HepG2 (cell line): ENCODE measurements around the gene MITF. TPM values are rescaled to one million over a fixed set of nuclear protein-coding genes. Genes with fewer than 3 reads are reported as not detected.

ENCODE experiments used
- ATAC-seq: fragments of 200-7000 bp; cut with Tn5 transposase; 3 replicates; pipeline ENCODE4 v1.9.1; 2020; ENCODE audit warnings: mild to moderate bottlenecking, moderate library complexity
- BruUV-seq: library from RNA; stranded (reverse); fragments of 400-500 nt; replicated peaks from 2 replicates; lab custom pipeline; 2021; lab: Mats Ljungman, UMichigan
- CTCF ChIA-PET: fragments of 300-600 bp; formaldehyde crosslinking; extraction: SDS; loops from one replicate; lab custom pipeline; 2021; ENCODE audit warnings: low total read pairs, inconsistent platforms, low intra/inter-chr PET ratio; lab: Yijun Ruan, JAX
- POLR2A ChIA-PET: fragments of 350-600 bp; sonication (Branson Sonifier 250); formaldehyde crosslinking; loops from one replicate; lab custom pipeline; 2020; ENCODE audit warnings: antibody characterized with exemption, inconsistent platforms; lab: Yijun Ruan, JAX
- DNase-seq: peaks from one replicate; pipeline ENCODE4 v3.0.0-alpha.2; 2015; ENCODE audit warnings: low spot score
- FAIRE-seq: peaks from 3 replicates; lab custom pipeline; 2011; peaks lifted over from hg19 to GRCh38; lab: Jason Lieb, UNC
- H2AFZ ChIP-seq: one replicate; pipeline ENCODE4 v1.6.1; 2011; ENCODE audit warnings: low read length, inconsistent platforms
- H3K27ac ChIP-seq: fragments of 300-600 bp; 3 replicates; pipeline ENCODE4 v1.8.0; 2011; ENCODE audit warnings: mixed run types, mild to moderate bottlenecking, mixed read lengths, low read length, inconsistent platforms; ENCODE audit not compliant: insufficient read depth; ENCODE audit errors: extremely low read length
- H3K27me3 ChIP-seq, 2 experiments: fragments of 200-600 bp in 1 of 2; 2 replicates in 1 of 2; 3 replicates in 1 of 2; pipeline versions ENCODE4 v1.6.0 to v1.8.0; 2011; ENCODE audit warnings: low read length in 2 of 2, mild to moderate bottlenecking in 2 of 2, moderate library complexity in 2 of 2, inconsistent platforms in 1 of 2; ENCODE audit not compliant: insufficient read depth in 2 of 2, control insufficient read depth in 1 of 2
- H3K36me3 ChIP-seq, 2 experiments: fragments of 200-600 bp in 1 of 2; replicated peaks in 1 of 2; 2 replicates in 1 of 2; 3 replicates in 1 of 2; pipeline versions ENCODE4 v1.5.1 to v1.8.0; 2011; ENCODE audit warnings: low read length in 2 of 2, inconsistent platforms in 1 of 2; ENCODE audit not compliant: insufficient read depth in 2 of 2, control insufficient read depth in 1 of 2
- H3K4me1 ChIP-seq: 2 replicates; pipeline ENCODE4 v1.5.1; 2012; ENCODE audit warnings: low read length, inconsistent platforms; ENCODE audit not compliant: insufficient read depth
- H3K4me2 ChIP-seq: 2 replicates; pipeline ENCODE4 v1.6.0; 2011; ENCODE audit warnings: low read depth, low read length, inconsistent platforms
- H3K4me3 ChIP-seq, 3 experiments: fragments of 200-600 bp in 1 of 3; sonication (generic), shearing (Covaris generic) in 1 of 3; replicated peaks in 1 of 3; 2 replicates each; pipeline ENCODE4 v1.5.1; 2011 to 2016; ENCODE audit warnings: low read length in 3 of 3, inconsistent platforms in 2 of 3, low read depth in 2 of 3, mild to moderate bottlenecking in 2 of 3, control low read depth in 1 of 3, mixed read lengths in 1 of 3; ENCODE audit not compliant: insufficient read depth in 1 of 3
- H3K79me2 ChIP-seq: one replicate; pipeline ENCODE4 v1.6.1; 2011; ENCODE audit warnings: low read length, inconsistent platforms; ENCODE audit not compliant: insufficient read depth
- H3K9ac ChIP-seq: 2 replicates; pipeline ENCODE4 v1.6.0; 2011; ENCODE audit warnings: mild to moderate bottlenecking, low read depth, low read length, inconsistent platforms; ENCODE audit not compliant: insufficient read depth
- H3K9me3 ChIP-seq: 2 replicates; pipeline ENCODE4 v1.5.1; 2012; ENCODE audit warnings: mild to moderate bottlenecking, low read length
- H4K20me1 ChIP-seq: 2 replicates; pipeline ENCODE4 v1.6.0; 2011; ENCODE audit warnings: inconsistent platforms, mild to moderate bottlenecking, low read length, moderate library complexity; ENCODE audit not compliant: insufficient read depth
- DR1 ChIP-seq: sonication (generic); formaldehyde crosslinking; IDR thresholded peaks from 2 replicates; pipeline ENCODE4 v1.8.0; 2021; ENCODE audit warnings: mild to moderate bottlenecking, missing genetic modification reagents, inconsistent platforms
- E2F5 ChIP-seq: sonication (generic); formaldehyde crosslinking; conservative IDR thresholded peaks from 2 replicates; pipeline ENCODE4 v1.4.0; 2020; ENCODE audit warnings: missing genetic modification reagents
- FOXA1 ChIP-seq, 2 experiments: fragments of 450-650 bp in 1 of 2; sonication (generic) in 1 of 2; formaldehyde crosslinking in 1 of 2; IDR thresholded peaks; 2 replicates each; pipeline versions ENCODE4 v1.4.0 to v1.6.1; 2016 to 2020; ENCODE audit warnings: missing genetic modification reagents in 1 of 2
- PBX2 ChIP-seq: IDR thresholded peaks from 2 replicates; pipeline ENCODE4 v1.6.1; 2016; ENCODE audit warnings: control low read depth
- POGZ ChIP-seq: sonication (generic); formaldehyde crosslinking; IDR thresholded peaks from 2 replicates; pipeline ENCODE4 v1.4.0; 2020; ENCODE audit warnings: mild to moderate bottlenecking, missing genetic modification reagents
- POLR2AphosphoS2 ChIP-seq: IDR thresholded peaks from 2 replicates; pipeline ENCODE4 v1.6.1; 2011; ENCODE audit warnings: low read depth, low read length, improper control_type of control experiment
- THYN1 ChIP-seq: sonication (generic); formaldehyde crosslinking; IDR thresholded peaks from 2 replicates; pipeline ENCODE4 v1.8.1; 2023; ENCODE audit warnings: low read depth, mild to moderate bottlenecking, moderate library complexity, missing genetic modification reagents, borderline replicate concordance
- ZBTB42 ChIP-seq: sonication (generic); formaldehyde crosslinking; IDR thresholded peaks from 2 replicates; pipeline ENCODE4 v1.5.0; 2020; ENCODE audit warnings: mild to moderate bottlenecking, missing genetic modification reagents
- ZBTB7A ChIP-seq: sonication (generic); formaldehyde crosslinking; IDR thresholded peaks from 2 replicates; pipeline ENCODE4 v1.8.0; 2022; ENCODE audit warnings: mild to moderate bottlenecking, missing genetic modification reagents
- ZBTB8A ChIP-seq: sonication (generic); formaldehyde crosslinking; IDR thresholded peaks from 2 replicates; pipeline ENCODE4 v1.4.0; 2020; ENCODE audit warnings: mild to moderate bottlenecking, low read depth, missing genetic modification reagents, borderline replicate concordance
- ZFAT ChIP-seq: sonication (generic); formaldehyde crosslinking; conservative IDR thresholded peaks from 2 replicates; pipeline ENCODE4 v1.8.1; 2023; ENCODE audit warnings: missing genetic modification reagents, inconsistent platforms
- ZFP37 ChIP-seq: sonication (generic); formaldehyde crosslinking; IDR thresholded peaks from 2 replicates; pipeline ENCODE4 v1.4.0; 2020; ENCODE audit warnings: missing genetic modification reagents, borderline replicate concordance
- ZFY ChIP-seq: sonication (generic); formaldehyde crosslinking; IDR thresholded peaks from 2 replicates; pipeline ENCODE4 v1.4.0; 2020; ENCODE audit warnings: missing genetic modification reagents
- ZHX1 ChIP-seq: sonication (generic); formaldehyde crosslinking; IDR thresholded peaks from 2 replicates; pipeline ENCODE4 v1.8.1; 2022; ENCODE audit warnings: low read depth, mild to moderate bottlenecking, missing genetic modification reagents
- ZNF512B ChIP-seq: sonication (generic); formaldehyde crosslinking; IDR thresholded peaks from 2 replicates; pipeline ENCODE4 v1.5.1; 2020; ENCODE audit warnings: missing genetic modification reagents, mild to moderate bottlenecking, borderline replicate concordance
- ZNF543 ChIP-seq: sonication (generic); formaldehyde crosslinking; IDR thresholded peaks from 2 replicates; pipeline ENCODE4 v1.4.0; 2020; ENCODE audit warnings: mild to moderate bottlenecking, missing genetic modification reagents
- ZNF564 ChIP-seq: sonication (generic); formaldehyde crosslinking; IDR thresholded peaks from 2 replicates; pipeline ENCODE4 v1.8.1; 2023; ENCODE audit warnings: mild to moderate bottlenecking, missing genetic modification reagents
- ZNF576 ChIP-seq: sonication (generic); formaldehyde crosslinking; IDR thresholded peaks from 2 replicates; pipeline ENCODE4 v1.4.0; 2020; ENCODE audit warnings: mild to moderate bottlenecking, missing genetic modification reagents
- WGBS: methylation state at CpG from one replicate; pipeline ENCODE4 v1.1.6; 2017; ENCODE audit warnings: low lambda C conversion rate; 5-methylcytosine and 5-hydroxymethylcytosine counted together
- in situ Hi-C: cut with HindIII; loops from 2 replicates; pipeline ENCODE4 v1.10.0; 2017; ENCODE audit warnings: low pct_unique_long_range_greater_than_20kb; ENCODE audit not compliant: extremely low pct_ligation_motif_present
- intact Hi-C: fragments of 100-400 bp; cut with micrococcal nuclease; formaldehyde crosslinking; loops from one replicate; pipeline ENCODE4 v1.10.0; 2022; ENCODE audit not compliant: unreplicated experiment
- polyA plus RNA-seq, 8 experiments: library from polyadenylated mRNA; depleted of rRNA in 3 of 8; stranded (reverse) in 7 of 8; unstranded in 1 of 8; fragments of >200 nt; fragmentation: Illumina TruSeq in 4 of 8; extraction: Trizol in 4 of 8; gene quantifications; 2 replicates each; pipeline versions ENCODE4 v1.2.1 to v1.2.3, GENCODE V29; 2011 to 2016; ENCODE audit warnings: low read depth in 4 of 8, missing spikeins in 1 of 8, mixed read lengths in 1 of 8; ENCODE audit not compliant: insufficient read depth in 1 of 8
- total RNA-seq, 5 experiments: library from RNA; depleted of rRNA; stranded (reverse); fragments of >200 nt; fragmentation: Illumina TruSeq; extraction: Trizol; gene quantifications; 2 replicates each; pipeline ENCODE4 v1.2.3, GENCODE V29; 2016; ENCODE audit warnings: low read depth in 1 of 5

The MITF gene
- total and polyA plus RNA-seq, 2 of the 13 experiments (the other 11 are each of a cell fraction or from before 2014, with no cell fraction given), result 0.12 to 0.38 TPM

GRCh38 chr3:69831737-69832136 is 92.5 kb downstream of the MITF start:
- no peak overlapping the region for H3K4me2 ChIP-seq
- ATAC-seq, result no peak
- H3K9me3 ChIP-seq, result no peaks in the 10 kb centered on the region; the same call in 1 of the 2 replicates
- no peaks in the 10 kb centered on the region for H3K27me3 ChIP-seq
- FAIRE-seq, result no peak
- no peak overlapping the region for H2AFZ ChIP-seq
- intact Hi-C loops, result no loop called here
- no peak overlapping the region for H3K27ac ChIP-seq
- in situ Hi-C loops, result no loop called here
- no peaks in the 10 kb centered on the region for H3K4me1 ChIP-seq
- no peak for DNase-seq
- H3K9ac ChIP-seq, result no peak overlapping the region
- BruUV-seq, result no TSS peak
- POLR2A ChIA-PET, result no interaction called here
- no peaks in the 10 kb centered on the region for H3K36me3 ChIP-seq
- 0% methylated on average over 1 of the region's 5 CpGs for WGBS
- CTCF ChIA-PET, result no interaction called here
- no peak overlapping the region for H3K4me3 ChIP-seq
- no peaks in the 10 kb centered on the region for H3K79me2 ChIP-seq
- H4K20me1 ChIP-seq, result no peaks in the 10 kb centered on the region
- TF ChIP-seq ZHX1 (no peak), ZNF512B (CRISPR knock-in tag) (no peak), E2F5 (CRISPR knock-in tag) (no peak), THYN1 (CRISPR knock-in tag) (no peak), POGZ (CRISPR knock-in tag) (no peak), DR1 (CRISPR knock-in tag) (no peak), POLR2AphosphoS2 (no peak), ZFP37 (CRISPR knock-in tag) (no peak), ZNF543 (CRISPR knock-in tag) (no peak), ZNF564 (CRISPR knock-in tag) (no peak), ZBTB8A (CRISPR knock-in tag) (no peak), FOXA1 (IDR thresholded peaks at IDR 0.05) (no peak), FOXA1 (CRISPR knock-in tag; IDR thresholded peaks at IDR 0.05) (no peak), ZNF576 (CRISPR knock-in tag) (no peak), PBX2 (CRISPR knock-in tag) (no peak), ZBTB7A (no peak), ZFAT (CRISPR knock-in tag) (no peak), ZBTB42 (CRISPR knock-in tag) (no peak), ZFY (CRISPR knock-in tag) (no peak)
